NOMO-1 treated with DMSO at 0.1 percent for 48 hours (cell line): ENCODE results near the gene TULP3.
"Not testable (repeated sequence)": the region's sequence is repeated elsewhere in the genome, so short reads cannot be mapped to it uniquely, and the experiment has no call there.

Source experiments
- DNase-seq: peaks from one replicate; lab custom pipeline; 2025; ENCODE audit not compliant: unreplicated experiment; lab: John Stamatoyannopoulos, UW

TULP3 gene

DNA sequence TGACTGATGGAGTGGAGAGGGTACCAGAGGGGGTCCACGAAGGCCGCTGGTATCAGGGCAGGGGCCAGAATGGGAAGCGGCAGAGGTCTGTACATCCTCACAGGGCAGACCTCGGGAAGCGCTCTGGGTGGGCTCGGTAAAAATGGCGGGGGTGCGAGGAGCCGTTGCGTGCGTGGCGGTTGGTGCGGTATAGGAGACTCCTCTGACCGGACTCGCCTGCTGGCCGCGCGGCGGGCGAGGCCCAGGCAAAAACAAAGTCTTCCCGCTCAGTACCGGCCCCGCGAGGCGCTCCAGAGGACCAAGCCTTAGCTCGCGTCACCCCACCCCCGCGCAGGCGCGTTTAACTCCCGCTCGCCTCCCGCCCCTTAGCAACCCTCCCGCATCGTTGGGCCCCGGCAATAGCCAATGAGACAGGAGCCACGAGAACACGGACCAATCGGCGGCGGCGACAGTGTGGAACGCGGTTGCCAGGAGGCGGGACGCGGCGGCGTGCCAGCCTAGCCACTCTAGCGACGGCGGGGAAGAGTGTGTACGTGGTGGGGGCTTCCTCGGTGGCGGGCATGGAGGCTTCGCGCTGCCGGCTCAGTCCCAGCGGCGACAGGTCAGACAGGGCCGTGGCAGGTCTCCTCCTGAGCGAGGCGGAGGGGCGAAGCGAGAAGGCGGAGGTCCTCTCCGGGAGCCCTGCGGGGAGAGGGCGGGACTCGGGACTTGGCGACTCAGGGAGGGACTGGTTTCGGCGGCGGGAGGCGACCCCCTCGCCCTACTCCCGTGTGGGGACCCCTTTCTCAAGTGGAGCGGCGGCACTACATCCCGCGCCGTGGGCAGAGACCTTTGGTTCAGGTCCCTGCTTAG lies at the start of gene TULP3:
TULP3 (plus strand) TSS at position 504 of the 852 bp plus-strand sequence; CDS start at position 561, 57 bp downstream.
- DNase-seq = peak; percentile 92

GRCh38 chr12:2841056-2841650 lies 49.5 kb upstream of the TULP3 start:
- DNase-seq = no peak

DNA sequence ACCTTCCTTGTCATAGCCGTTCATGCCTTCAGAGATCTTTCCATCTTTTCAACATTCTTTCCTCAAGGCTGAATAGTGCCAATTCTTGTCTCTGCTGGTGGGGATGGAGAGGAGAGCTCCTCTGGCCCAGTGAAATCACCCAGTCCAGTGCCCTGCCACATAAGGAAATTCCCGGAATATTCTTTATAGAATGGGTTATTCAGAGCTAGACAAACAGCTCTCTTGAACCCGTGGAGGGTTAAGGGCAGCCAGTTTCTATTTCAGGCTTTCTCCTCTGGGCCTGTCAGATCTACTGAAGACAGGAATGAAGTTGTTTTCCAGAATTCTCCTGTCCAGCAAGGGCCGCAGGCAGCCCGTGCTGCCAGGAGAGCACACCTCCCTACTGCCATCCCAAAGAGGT lies 47.7 kb upstream of the TULP3 start:
- no peak for DNase-seq

DNA sequence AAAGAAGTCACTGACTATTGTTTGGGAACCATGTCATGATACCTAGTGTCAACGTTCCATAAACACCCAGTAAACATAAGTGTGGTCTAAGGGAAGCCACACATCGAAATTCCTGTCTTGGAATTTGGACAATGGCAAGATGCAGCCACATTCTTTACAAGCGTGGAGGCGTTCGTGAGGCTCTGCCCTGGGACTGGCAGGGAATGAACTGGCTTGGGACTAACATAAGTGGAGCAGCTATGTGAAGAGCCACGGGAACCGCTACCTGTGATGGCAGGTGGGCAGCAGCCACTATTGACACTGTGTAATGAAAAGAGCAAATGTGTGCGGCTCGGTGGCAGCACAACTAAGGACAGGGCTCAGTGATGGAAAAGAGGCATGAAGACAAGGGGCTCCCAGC lies 45.9 kb upstream of the TULP3 start:
- DNase-seq = no peak

DNA sequence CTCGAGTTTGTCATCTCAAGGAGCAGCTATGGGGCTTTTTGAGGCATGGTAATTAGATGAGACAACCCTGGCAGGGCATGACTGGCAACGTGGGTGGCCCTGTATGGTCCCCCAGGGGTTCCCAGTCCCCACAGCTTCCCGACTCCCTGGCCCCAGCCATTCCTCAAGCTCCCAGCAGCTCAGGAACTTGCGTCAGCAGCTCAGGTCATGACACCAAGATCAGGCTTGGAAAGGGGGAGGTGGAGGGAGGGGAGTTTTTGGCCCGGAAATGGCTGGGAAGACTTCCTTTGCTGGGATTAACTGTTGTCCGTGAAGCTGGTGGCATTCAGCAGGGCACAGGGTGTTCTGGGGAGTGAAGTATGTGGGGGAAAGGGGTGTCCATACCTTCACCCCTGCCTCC lies 45.4 kb upstream of the TULP3 start:
- DNase-seq = no peak

DNA sequence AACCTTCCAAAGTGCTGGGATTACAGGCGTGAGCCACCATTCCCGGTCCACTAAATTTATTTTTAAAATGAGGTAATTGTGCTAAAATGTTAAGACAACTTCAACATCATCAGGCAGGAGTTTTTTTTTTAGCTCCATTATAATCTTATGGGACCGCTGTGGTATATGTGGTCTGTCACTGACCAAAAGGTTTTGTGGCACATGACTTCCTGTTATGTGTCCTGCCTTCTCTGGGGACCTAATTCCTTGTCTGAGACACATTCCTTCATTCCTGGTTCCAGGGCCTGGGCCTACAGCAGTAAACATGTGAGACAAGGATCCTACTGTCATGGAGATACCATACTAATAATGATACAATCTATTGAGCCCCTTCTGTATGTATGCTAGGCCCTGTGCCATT lies 38.8 kb upstream of the TULP3 start:
- DNase-seq = no peak

- DNase-seq = no peak
Measured at GRCh38 chr12:2853626-2854025, 37.1 kb upstream of the TULP3 start.

GRCh38 chr12:2854669-2855453 lies 35.8 kb upstream of the TULP3 start:
- DNase-seq = no peak

- no peak for DNase-seq
Measured at GRCh38 chr12:2855546-2855945, 35.1 kb upstream of the TULP3 start.

DNA sequence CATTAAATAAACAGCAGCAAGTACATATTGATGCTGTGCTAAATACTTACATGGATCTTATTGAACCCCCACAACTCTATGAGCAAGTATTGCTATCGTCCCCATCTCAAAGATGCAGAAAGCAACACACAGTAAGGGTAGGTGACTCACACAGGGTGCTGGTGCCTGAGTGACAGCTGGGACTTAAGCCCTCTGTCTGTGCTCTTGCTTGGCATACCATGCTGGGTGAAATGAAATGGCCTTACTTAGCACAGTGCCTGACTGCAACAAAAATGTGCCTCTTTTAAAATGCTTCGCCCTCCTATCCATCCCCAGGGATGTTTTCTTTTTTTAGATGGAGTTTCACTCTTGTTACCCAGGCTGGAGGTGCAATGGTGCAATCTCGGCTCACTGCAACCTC lies 34.6 kb upstream of the TULP3 start:
- no peak for DNase-seq

- DNase-seq = no peak
Measured at GRCh38 chr12:2857021-2857431, 33.7 kb upstream of the TULP3 start, which contains the start of gene TEX52. TEX52 (minus strand) TSS chr12:2857039; CDS start chr12:2857026, 13 bp downstream.

- no peak for DNase-seq
Measured at GRCh38 chr12:2857576-2857975, 33.1 kb upstream of the TULP3 start.

DNA sequence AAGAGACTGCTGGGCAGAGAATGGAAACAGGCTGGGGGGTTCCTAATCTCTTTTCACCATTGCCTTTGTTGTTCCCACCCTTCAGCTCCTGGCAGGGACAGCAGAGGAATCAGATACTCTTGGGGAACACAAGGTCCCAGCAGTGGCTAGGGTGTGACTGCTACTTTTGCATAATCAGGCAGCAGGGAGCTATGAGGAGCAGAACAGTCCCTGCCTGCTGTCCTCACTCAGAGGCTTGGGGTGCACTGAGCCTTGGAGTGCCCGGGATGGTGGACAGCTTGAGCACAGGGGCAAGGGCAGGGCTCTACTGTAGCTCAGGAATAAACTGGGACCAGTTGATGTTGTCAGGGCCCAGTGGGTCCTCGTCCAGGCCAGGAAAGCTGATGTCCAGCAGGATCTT lies 32.4 kb upstream of the TULP3 start:
- no peak for DNase-seq

- no peak for DNase-seq
Measured at GRCh38 chr12:2858944-2859421, 31.7 kb upstream of the TULP3 start.

GRCh38 chr12:2860170-2860569 lies 30.5 kb upstream of the TULP3 start:
- DNase-seq = no peak

DNA sequence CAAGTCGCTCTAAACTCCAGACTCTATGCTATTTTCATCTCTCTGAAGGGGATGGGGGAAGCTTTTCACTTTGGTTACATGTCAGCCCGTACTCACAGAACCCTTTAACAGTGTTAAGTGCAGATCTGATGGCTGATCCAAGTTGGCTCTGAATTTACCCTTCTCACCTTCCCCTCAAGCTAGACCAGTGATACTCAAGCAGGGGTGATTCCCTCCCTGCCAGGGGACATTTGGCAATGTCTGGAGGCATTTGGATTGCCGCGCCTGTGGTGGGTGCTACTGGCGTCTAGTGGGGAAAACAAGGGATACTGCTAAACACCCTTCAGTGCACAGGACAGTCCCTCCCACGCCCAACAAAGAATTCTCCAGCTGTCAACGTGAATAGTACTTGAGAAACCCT lies 27.8 kb upstream of the TULP3 start:
- DNase-seq = no peak

- not testable (repeated sequence) for DNase-seq
Measured at GRCh38 chr12:2863402-2863801, 27.3 kb upstream of the TULP3 start.

GRCh38 chr12:2864198-2864597 lies 26.5 kb upstream of the TULP3 start:
- DNase-seq = no peak

DNA sequence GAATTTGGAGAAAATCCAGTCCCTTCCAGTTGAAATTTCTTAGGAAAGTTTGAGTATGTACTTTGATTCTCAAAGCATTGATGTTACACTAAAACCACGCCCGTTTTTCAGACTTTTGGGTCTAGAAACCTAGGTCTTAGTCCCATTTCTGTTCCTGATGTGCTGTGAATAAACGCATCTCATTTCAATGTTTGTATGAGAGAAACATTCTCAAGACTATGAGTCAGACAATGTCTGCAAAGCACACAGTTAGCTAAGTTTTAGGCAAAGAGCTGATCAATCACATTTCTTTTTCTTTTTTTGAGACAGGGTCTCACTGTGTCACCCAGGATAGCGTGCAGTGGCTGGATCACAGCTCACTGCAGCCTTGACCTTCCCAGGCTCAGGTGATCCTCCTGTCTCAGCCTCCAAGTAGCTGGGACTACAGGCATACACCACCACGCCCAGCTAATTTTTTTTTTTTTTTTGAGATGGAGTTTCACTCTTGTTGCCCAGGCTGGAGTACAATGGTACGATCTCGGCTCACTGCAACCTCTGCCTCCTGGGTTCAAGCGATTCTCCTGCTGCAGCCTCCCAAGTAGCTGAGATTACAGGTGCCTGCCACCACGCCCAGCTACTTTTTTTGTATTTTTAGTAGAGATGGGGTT lies 21.6 kb upstream of the TULP3 start:
- DNase-seq = not testable (repeated sequence)

DNA sequence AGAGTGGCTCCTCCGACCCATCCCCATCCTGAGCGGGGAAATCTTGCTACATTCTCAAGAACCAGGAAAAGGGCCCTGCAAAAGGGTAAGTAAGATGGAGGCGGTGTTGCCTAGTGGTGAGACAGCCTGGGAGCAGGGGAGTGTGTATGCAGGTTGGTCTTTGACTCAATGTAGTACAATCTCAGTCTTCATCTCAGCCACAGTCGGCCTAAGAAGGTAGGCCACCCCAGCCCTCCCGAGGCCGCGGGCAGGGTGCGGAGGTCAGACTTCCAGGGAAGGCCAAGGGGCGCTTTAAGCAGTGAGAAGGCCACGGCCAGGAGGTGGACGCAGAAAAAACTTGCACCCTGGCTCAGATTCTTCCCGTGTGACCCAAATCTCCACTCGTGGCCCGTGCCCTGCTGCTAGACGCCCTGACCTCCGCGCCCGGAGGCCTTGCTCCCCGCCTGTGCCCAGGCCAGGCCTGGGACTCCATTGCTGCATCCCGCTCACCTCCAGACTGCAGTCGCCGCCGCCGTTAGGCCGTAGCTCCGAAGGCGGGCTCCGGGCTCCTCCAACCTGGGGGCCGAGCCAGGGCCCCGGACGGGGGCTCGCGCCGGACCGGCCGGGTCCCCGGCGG lies 14.2 kb upstream of the TULP3 start:
- DNase-seq = peak; percentile 42
